GM12891 (cell line): ENCODE data around the gene PRPH.
A peak's percentile ranks its signal among the peaks of the same experiment; 100 is the strongest.

ENCODE experiments used
- DNase-seq: peaks from one replicate; pipeline ENCODE4 v3.0.0; 2011; ENCODE audit warnings: low spot score; ENCODE audit not compliant: insufficient read length
- FAIRE-seq: peaks from 2 replicates; lab custom pipeline; 2011; peaks lifted over from hg19 to GRCh38; lab: Jason Lieb, UNC
- PAX5 ChIP-seq: IDR thresholded peaks from 2 replicates; pipeline ENCODE4 v1.6.1; 2011; ENCODE audit warnings: low read length, moderate library complexity, mild to moderate bottlenecking; ENCODE audit not compliant: insufficient read depth, severe bottlenecking
- POLR2A ChIP-seq: IDR thresholded peaks from 2 replicates; pipeline ENCODE4 v1.6.1; 2011; ENCODE audit warnings: low read depth, low read length, control low read depth
- POLR2AphosphoS5 ChIP-seq: IDR thresholded peaks from 2 replicates; pipeline ENCODE4 v1.6.1; 2011; ENCODE audit warnings: low read depth, low read length, control low read depth
- POU2F2 ChIP-seq: IDR thresholded peaks from 2 replicates; pipeline ENCODE4 v1.6.1; 2011; ENCODE audit warnings: low read depth, mild to moderate bottlenecking, control low read depth, low read length, moderate library complexity
- SPI1 ChIP-seq: IDR thresholded peaks from 2 replicates; pipeline ENCODE4 v1.6.1; 2011; ENCODE audit warnings: low read depth, low read length, control low read depth
- TAF1 ChIP-seq: IDR thresholded peaks from 2 replicates; pipeline ENCODE4 v1.6.1; 2011; ENCODE audit warnings: low read depth, low read length, control low read depth

Gene PRPH

GRCh38 chr12:49340095-49340870 lies 45.3 kb downstream of the PRPH start:
- FAIRE-seq (no peak), DNase-seq (no peak)
- TF ChIP-seq TAF1 (no peak), PAX5 (no peak), POU2F2 (no peak), SPI1 (no peak), POLR2A (no peak), POLR2AphosphoS5 (no peak)

GRCh38 chr12:49340971-49341776 lies 46.2 kb downstream of the PRPH start:
- no peak for DNase-seq
- no peak for FAIRE-seq
- TF ChIP-seq POLR2A (no peak), SPI1 (no peak), TAF1 (no peak), POLR2AphosphoS5 (no peak), POU2F2 (no peak), PAX5 (no peak)

GRCh38 chr12:49341777-49342065 lies 46.8 kb downstream of the PRPH start:
- no peak for TF ChIP-seq POU2F2
- no peak for TF ChIP-seq POLR2AphosphoS5
- no peak for TF ChIP-seq SPI1
- FAIRE-seq: no peak
- no peak for DNase-seq

- FAIRE-seq: peak; percentile 86
- TF ChIP-seq SPI1 (no peak), PAX5 (no peak)
- DNase-seq: peak; percentile 82
Observed at GRCh38 chr12:49342066-49342913, 47.3 kb downstream of the PRPH start.

DNA sequence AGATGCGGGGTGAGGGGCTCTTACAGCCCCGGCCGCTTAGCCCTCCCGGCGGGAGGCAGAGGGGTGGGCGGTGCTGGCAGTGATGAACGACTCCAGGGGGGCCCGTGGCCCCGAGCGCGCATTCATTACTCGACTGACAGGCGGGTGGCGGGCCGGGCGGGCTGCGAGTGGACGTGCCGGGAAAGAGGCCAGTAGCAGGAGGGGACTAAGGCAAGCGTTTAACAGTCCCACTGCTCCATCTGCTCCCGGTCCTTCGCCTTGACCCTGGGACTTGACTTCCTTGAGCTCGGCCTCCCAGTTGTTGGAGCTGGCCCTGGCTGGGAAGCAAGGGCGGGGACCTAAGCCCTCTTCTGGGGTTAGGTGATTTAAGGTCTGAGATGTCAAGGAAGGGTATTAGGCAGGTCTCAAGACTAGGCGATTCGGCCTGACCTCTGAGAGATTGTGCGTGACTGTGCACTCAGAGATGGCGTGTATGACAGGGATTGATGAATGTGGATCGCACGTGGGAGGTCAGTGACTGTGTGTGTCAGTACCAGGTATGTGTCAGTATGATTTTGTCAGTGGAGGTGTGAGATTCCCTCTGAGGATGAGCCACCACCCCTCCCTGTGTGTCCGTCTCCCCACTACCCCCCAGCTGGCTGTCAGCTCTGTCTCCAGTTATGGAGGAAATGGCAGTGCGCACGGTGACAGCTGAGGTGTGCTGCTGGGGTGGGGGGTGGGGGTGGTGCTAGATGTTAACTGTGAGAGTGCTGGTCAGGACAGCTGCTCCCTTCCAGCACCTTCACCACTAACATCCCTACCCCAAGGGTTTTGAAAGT lies 48.2 kb downstream of the PRPH start:
- DNase-seq (no peak), FAIRE-seq (peak; percentile 89)
- TF ChIP-seq SPI1 (no peak), POLR2A (no peak), PAX5 (no peak), POLR2AphosphoS5 (no peak), TAF1 (no peak), POU2F2 (no peak)

- TF ChIP-seq POLR2A (no peak), POU2F2 (no peak), PAX5 (no peak), POLR2AphosphoS5 (no peak), TAF1 (no peak), SPI1 (no peak)
- FAIRE-seq (no peak), DNase-seq (no peak)
Observed at GRCh38 chr12:49344486-49345050, 49.6 kb downstream of the PRPH start.

DNA sequence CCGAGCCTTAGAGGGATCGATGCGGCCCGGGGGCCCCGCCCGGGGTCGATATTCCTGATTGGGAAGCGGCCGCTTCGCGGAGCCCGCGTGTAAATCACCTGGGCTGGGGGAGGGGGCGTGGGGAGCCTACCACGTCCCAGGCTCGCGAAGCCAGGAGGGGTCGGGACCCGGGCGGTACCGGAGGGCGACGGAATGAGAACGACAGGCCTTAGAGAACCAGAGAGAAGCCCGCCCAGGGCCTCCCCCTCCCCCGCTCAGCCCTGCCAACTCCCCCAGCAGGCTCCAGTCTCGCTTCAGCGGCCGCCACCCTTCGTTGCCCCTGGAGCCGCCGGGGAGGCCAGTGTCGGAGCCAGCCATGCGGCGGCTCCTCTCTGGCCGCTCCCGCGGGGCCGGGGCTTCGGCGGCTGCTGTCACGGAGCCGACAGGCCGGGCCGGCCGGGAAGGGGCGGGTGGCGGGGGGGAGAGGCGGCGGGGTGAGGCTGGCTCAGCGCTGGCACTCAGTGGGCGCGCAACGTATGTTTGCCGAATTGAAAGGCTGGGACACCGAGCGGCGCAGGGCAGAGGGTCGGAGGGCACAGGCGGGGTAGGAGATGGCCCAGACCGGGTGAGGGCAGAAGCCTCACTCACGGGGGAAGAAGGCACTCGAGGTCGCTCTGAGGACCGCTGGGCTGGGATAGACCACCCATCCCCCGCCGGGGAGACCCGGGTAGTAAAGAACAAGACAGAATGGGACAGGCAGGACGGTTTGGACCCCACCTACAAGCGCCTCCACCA lies 50.3 kb downstream of the PRPH start:
- peak; percentile 64 for DNase-seq
- TF ChIP-seq PAX5 (peak; percentile 92), POLR2AphosphoS5 (no peak)
- FAIRE-seq: peak; percentile 55
